HepG2 (cell line): ENCODE results near the gene ESAM. TPM values are rescaled to one million over a fixed set of nuclear protein-coding genes. Genes with fewer than 3 reads are reported as not detected.
A peak's percentile ranks its signal among the peaks of the same experiment; 100 is the strongest.

Experiments
- ATAC-seq: fragments of 200-7000 bp; cut with Tn5 transposase; 3 replicates; pipeline ENCODE4 v1.9.1; 2020; ENCODE audit warnings: mild to moderate bottlenecking, moderate library complexity
- BruUV-seq: library from RNA; stranded (reverse); fragments of 400-500 nt; replicated peaks from 2 replicates; lab custom pipeline; 2021; lab: Mats Ljungman, UMichigan
- CTCF ChIA-PET: fragments of 300-600 bp; formaldehyde crosslinking; extraction: SDS; loops from one replicate; lab custom pipeline; 2021; ENCODE audit warnings: low total read pairs, inconsistent platforms, low intra/inter-chr PET ratio; lab: Yijun Ruan, JAX
- POLR2A ChIA-PET: fragments of 350-600 bp; sonication (Branson Sonifier 250); formaldehyde crosslinking; loops from one replicate; lab custom pipeline; 2020; ENCODE audit warnings: antibody characterized with exemption, inconsistent platforms; lab: Yijun Ruan, JAX
- DNase-seq: peaks from one replicate; pipeline ENCODE4 v3.0.0-alpha.2; 2015; ENCODE audit warnings: low spot score
- FAIRE-seq: peaks from 3 replicates; lab custom pipeline; 2011; peaks lifted over from hg19 to GRCh38; lab: Jason Lieb, UNC
- H2AFZ ChIP-seq: one replicate; pipeline ENCODE4 v1.6.1; 2011; ENCODE audit warnings: low read length, inconsistent platforms
- H3K27ac ChIP-seq: fragments of 300-600 bp; 3 replicates; pipeline ENCODE4 v1.8.0; 2011; ENCODE audit warnings: mixed run types, mild to moderate bottlenecking, mixed read lengths, low read length, inconsistent platforms; ENCODE audit not compliant: insufficient read depth; ENCODE audit errors: extremely low read length
- H3K27me3 ChIP-seq, 2 experiments: fragments of 200-600 bp in 1 of 2; 2 replicates in 1 of 2; 3 replicates in 1 of 2; pipeline versions ENCODE4 v1.6.0 to v1.8.0; 2011; ENCODE audit warnings: low read length in 2 of 2, mild to moderate bottlenecking in 2 of 2, moderate library complexity in 2 of 2, inconsistent platforms in 1 of 2; ENCODE audit not compliant: insufficient read depth in 2 of 2, control insufficient read depth in 1 of 2
- H3K36me3 ChIP-seq, 2 experiments: fragments of 200-600 bp in 1 of 2; replicated peaks in 1 of 2; 2 replicates in 1 of 2; 3 replicates in 1 of 2; pipeline versions ENCODE4 v1.5.1 to v1.8.0; 2011; ENCODE audit warnings: low read length in 2 of 2, inconsistent platforms in 1 of 2; ENCODE audit not compliant: insufficient read depth in 2 of 2, control insufficient read depth in 1 of 2
- H3K4me1 ChIP-seq: 2 replicates; pipeline ENCODE4 v1.5.1; 2012; ENCODE audit warnings: low read length, inconsistent platforms; ENCODE audit not compliant: insufficient read depth
- H3K4me2 ChIP-seq: 2 replicates; pipeline ENCODE4 v1.6.0; 2011; ENCODE audit warnings: low read depth, low read length, inconsistent platforms
- H3K4me3 ChIP-seq, 3 experiments: fragments of 200-600 bp in 1 of 3; sonication (generic), shearing (Covaris generic) in 1 of 3; replicated peaks in 1 of 3; 2 replicates each; pipeline ENCODE4 v1.5.1; 2011 to 2016; ENCODE audit warnings: low read length in 3 of 3, inconsistent platforms in 2 of 3, low read depth in 2 of 3, mild to moderate bottlenecking in 2 of 3, control low read depth in 1 of 3, mixed read lengths in 1 of 3; ENCODE audit not compliant: insufficient read depth in 1 of 3
- H3K79me2 ChIP-seq: one replicate; pipeline ENCODE4 v1.6.1; 2011; ENCODE audit warnings: low read length, inconsistent platforms; ENCODE audit not compliant: insufficient read depth
- H3K9ac ChIP-seq: 2 replicates; pipeline ENCODE4 v1.6.0; 2011; ENCODE audit warnings: mild to moderate bottlenecking, low read depth, low read length, inconsistent platforms; ENCODE audit not compliant: insufficient read depth
- H3K9me3 ChIP-seq: 2 replicates; pipeline ENCODE4 v1.5.1; 2012; ENCODE audit warnings: mild to moderate bottlenecking, low read length
- H4K20me1 ChIP-seq: 2 replicates; pipeline ENCODE4 v1.6.0; 2011; ENCODE audit warnings: inconsistent platforms, mild to moderate bottlenecking, low read length, moderate library complexity; ENCODE audit not compliant: insufficient read depth
- E2F1 ChIP-seq: sonication (generic); formaldehyde crosslinking; IDR thresholded peaks from 2 replicates; pipeline ENCODE4 v1.5.0; 2020; ENCODE audit warnings: missing genetic modification reagents
- FOSL1 ChIP-seq: sonication (generic); formaldehyde crosslinking; IDR thresholded peaks from 2 replicates; pipeline ENCODE4 v1.9.0; 2021; ENCODE audit warnings: missing genetic modification reagents, borderline replicate concordance
- GATA4 ChIP-seq: sonication (generic); IDR thresholded peaks from 2 replicates; pipeline ENCODE4 v1.6.1; 2016; ENCODE audit warnings: antibody characterized with exemption, low read depth, borderline replicate concordance
- HOXA3 ChIP-seq: sonication (generic); formaldehyde crosslinking; IDR thresholded peaks from 2 replicates; pipeline ENCODE4 v1.5.0; 2020; ENCODE audit warnings: missing genetic modification reagents
- MBD4 ChIP-seq: IDR thresholded peaks from 2 replicates; pipeline ENCODE4 v1.6.1; 2012; ENCODE audit warnings: low read length, inconsistent platforms, borderline replicate concordance
- NFE2L1 ChIP-seq: sonication (generic); formaldehyde crosslinking; IDR thresholded peaks from 2 replicates; pipeline ENCODE4 v1.4.0; 2020; ENCODE audit warnings: missing genetic modification reagents, mild to moderate bottlenecking, borderline replicate concordance
- SMC3 ChIP-seq: IDR thresholded peaks from 2 replicates; pipeline ENCODE4 v1.6.1; 2011; ENCODE audit warnings: low read length, improper control_type of control experiment
- ZBTB7A ChIP-seq: sonication (generic); formaldehyde crosslinking; IDR thresholded peaks from 2 replicates; pipeline ENCODE4 v1.8.0; 2022; ENCODE audit warnings: mild to moderate bottlenecking, missing genetic modification reagents
- ZFP37 ChIP-seq: sonication (generic); formaldehyde crosslinking; IDR thresholded peaks from 2 replicates; pipeline ENCODE4 v1.4.0; 2020; ENCODE audit warnings: missing genetic modification reagents, borderline replicate concordance
- ZNF446 ChIP-seq: sonication (generic); formaldehyde crosslinking; IDR thresholded peaks from 2 replicates; pipeline ENCODE4 v1.5.0; 2020; ENCODE audit warnings: mild to moderate bottlenecking, missing genetic modification reagents
- ZNF513 ChIP-seq: sonication (generic); formaldehyde crosslinking; conservative IDR thresholded peaks from 2 replicates; pipeline ENCODE4 v1.5.0; 2020; ENCODE audit warnings: missing genetic modification reagents
- WGBS: methylation state at CpG from one replicate; pipeline ENCODE4 v1.1.6; 2017; ENCODE audit warnings: low lambda C conversion rate; 5-methylcytosine and 5-hydroxymethylcytosine counted together
- in situ Hi-C: cut with HindIII; loops from 2 replicates; pipeline ENCODE4 v1.10.0; 2017; ENCODE audit warnings: low pct_unique_long_range_greater_than_20kb; ENCODE audit not compliant: extremely low pct_ligation_motif_present
- intact Hi-C: fragments of 100-400 bp; cut with micrococcal nuclease; formaldehyde crosslinking; loops from one replicate; pipeline ENCODE4 v1.10.0; 2022; ENCODE audit not compliant: unreplicated experiment
- polyA plus RNA-seq, 8 experiments: library from polyadenylated mRNA; depleted of rRNA in 3 of 8; stranded (reverse) in 7 of 8; unstranded in 1 of 8; fragments of >200 nt; fragmentation: Illumina TruSeq in 4 of 8; extraction: Trizol in 4 of 8; gene quantifications; 2 replicates each; pipeline versions ENCODE4 v1.2.1 to v1.2.3, GENCODE V29; 2011 to 2016; ENCODE audit warnings: low read depth in 4 of 8, missing spikeins in 1 of 8, mixed read lengths in 1 of 8; ENCODE audit not compliant: insufficient read depth in 1 of 8
- total RNA-seq, 5 experiments: library from RNA; depleted of rRNA; stranded (reverse); fragments of >200 nt; fragmentation: Illumina TruSeq; extraction: Trizol; gene quantifications; 2 replicates each; pipeline ENCODE4 v1.2.3, GENCODE V29; 2016; ENCODE audit warnings: low read depth in 1 of 5
- TF ChIP-seq, protein P1 (sequence below): sonication (generic); formaldehyde crosslinking; IDR thresholded peaks from 2 replicates; pipeline ENCODE4 v1.5.1; 2020; ENCODE audit warnings: missing genetic modification reagents, mild to moderate bottlenecking, borderline replicate concordance

Gene ESAM
- total and polyA plus RNA-seq, 2 of the 13 experiments (the other 11 are each of a cell fraction or from before 2014, with no cell fraction given) = 1.2 to 6.8 TPM

- no peak for TF ChIP-seq SMC3
- no peak for TF ChIP-seq ZNF513
- no peak for TF ChIP-seq HOXA3 (CRISPR knock-in tag)
- TF ChIP-seq E2F1 (CRISPR knock-in tag) = no peak
- no peak for TF ChIP-seq ZFP37 (CRISPR knock-in tag)
- TF ChIP-seq, all 625 proteins: peak for 0
These were observed 14.5 kb downstream of the ESAM start (continued) for GRCh38 chr11:124747406-124748099.

DNA sequence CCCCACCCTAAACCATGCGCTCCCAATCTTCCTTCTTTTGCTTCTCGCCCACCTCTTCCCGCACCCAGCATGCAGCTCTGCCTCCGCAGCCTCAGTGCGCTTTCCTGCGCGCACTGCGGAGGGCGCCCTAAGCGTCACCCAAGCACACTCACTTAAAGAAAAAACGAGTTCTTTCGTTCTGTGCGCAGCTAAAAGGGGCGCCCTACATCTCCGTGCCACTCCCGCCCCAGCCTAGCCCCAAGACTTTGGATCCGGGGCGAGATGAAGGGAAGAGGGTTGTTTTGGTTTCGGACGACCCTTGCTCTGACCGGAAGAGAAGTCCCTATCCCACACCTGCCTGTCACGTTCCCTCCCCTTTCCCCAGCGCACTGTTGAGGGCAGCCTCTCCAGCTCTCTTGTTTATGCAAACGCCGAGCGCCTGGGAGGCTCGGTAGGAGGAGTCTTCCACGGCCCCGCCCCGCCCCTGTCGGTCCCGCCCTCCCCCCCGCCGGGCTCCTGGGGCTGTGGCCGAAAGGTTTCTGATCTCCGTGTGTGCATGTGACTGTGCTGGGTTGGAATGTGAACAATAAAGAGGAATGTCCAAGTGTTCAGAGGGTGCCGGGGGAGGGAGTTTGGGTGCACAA is 15.4 kb downstream of the ESAM start:
- H3K36me3 ChIP-seq = no peaks in the 10 kb centered on the region
- in situ Hi-C loops = no loop called here
- H3K79me2 ChIP-seq = no peaks in the 10 kb centered on the region
- no peaks in the 10 kb centered on the region for H3K9me3 ChIP-seq
- ATAC-seq = peak; percentile 90
- H3K4me3 ChIP-seq = peak overlapping the region; percentile 70 to 86 (median 78)
- BruUV-seq = no TSS peak
- intact Hi-C loops = loop anchor here (1.0 to 10.0 kb wide), 4 partner anchors 12 to 74 kb away; partner anchors contain the start of genes ESAM, SIAE and SPA17
- FAIRE-seq = no peak
- H3K27ac ChIP-seq = peak overlapping the region; percentile 51
- peak; percentile 89 for DNase-seq
- under 1% methylated on average over 29 of the region's 37 CpGs for WGBS
- H3K27me3 ChIP-seq = peaks cover 0 to 71% of the 10 kb centered on the region in 2 experiments; a peak in 3 of 5 replicates
- H3K4me1 ChIP-seq = peaks cover 45% of the 10 kb centered on the region
- H3K4me2 ChIP-seq = peak overlapping the region; percentile 100
- H2AFZ ChIP-seq = peak overlapping the region; percentile 80
- H3K9ac ChIP-seq = peak overlapping the region; percentile 59
- ChIA-PET POLR2A (interaction anchor here (0.7 to 4.7 kb wide), 16 partner anchors 8 to 1141 kb away, joined by 3 to 48 read pairs (median 5); partner anchors contain the start of genes ESAM, MSANTD2, SIAE and SPA17), CTCF (interaction anchor here (0.7 to 2.3 kb wide), 3 partner anchors 16 to 54 kb away, joined by 3 to 8 read pairs (median 3); partner anchors contain the start of gene MSANTD2)
- H4K20me1 ChIP-seq = no peaks in the 10 kb centered on the region
- TF ChIP-seq MBD4 = no peak
- TF ChIP-seq ZBTB7A (CRISPR knock-in tag) = no peak
- no peak for TF ChIP-seq ZNF446
- TF ChIP-seq, protein P1, sequence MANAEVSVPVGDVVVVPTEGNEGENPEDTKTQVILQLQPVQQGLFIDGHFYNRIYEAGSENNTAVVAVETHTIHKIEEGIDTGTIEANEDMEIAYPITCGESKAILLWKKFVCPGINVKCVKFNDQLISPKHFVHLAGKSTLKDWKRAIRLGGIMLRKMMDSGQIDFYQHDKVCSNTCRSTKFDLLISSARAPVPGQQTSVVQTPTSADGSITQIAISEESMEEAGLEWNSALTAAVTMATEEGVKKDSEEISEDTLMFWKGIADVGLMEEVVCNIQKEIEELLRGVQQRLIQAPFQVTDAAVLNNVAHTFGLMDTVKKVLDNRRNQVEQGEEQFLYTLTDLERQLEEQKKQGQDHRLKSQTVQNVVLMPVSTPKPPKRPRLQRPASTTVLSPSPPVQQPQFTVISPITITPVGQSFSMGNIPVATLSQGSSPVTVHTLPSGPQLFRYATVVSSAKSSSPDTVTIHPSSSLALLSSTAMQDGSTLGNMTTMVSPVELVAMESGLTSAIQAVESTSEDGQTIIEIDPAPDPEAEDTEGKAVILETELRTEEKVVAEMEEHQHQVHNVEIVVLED = peak; percentile 62; the same call in 1 of the 2 replicates
- no peak for TF ChIP-seq GATA4
- no peak for TF ChIP-seq FOSL1
- TF ChIP-seq NFE2L1 = no peak
